ENCODE data around the gene UBR3.
"Not testable (repeated sequence)": the region's sequence is repeated elsewhere in the genome, so short reads cannot be mapped to it uniquely, and the experiment has no call there.

UBR3 gene

GRCh38 chr2:169824373-169825333 is 2.6 kb upstream of the UBR3 start, which contains the start of gene METTL5:
METTL5 (minus strand) TSS chr2:169824905; CDS start chr2:169824597, 308 bp downstream.
- peaks cover 4% of the 10 kb centered on the region for H3K27me3 ChIP-seq (ENCODE audit: control insufficient read depth, insufficient read depth, low read length)
- peak within 1 kb of the TSS; percentile 91 for H3K9ac ChIP-seq (ENCODE audit: low read depth, low read length)
- H3K9me3 ChIP-seq (ENCODE audit: control insufficient read depth, insufficient read depth, low read length), result no peaks in the 10 kb centered on the region
- peak within 1 kb of the TSS; percentile 87 for H3K4me3 ChIP-seq (ENCODE audit: low read depth, low read length)
- peaks cover 9% of the 10 kb centered on the region for H3K4me1 ChIP-seq (ENCODE audit: control insufficient read depth, insufficient read depth, low read length)
- H3K36me3 ChIP-seq (ENCODE audit: control insufficient read depth, insufficient read depth, low read length), result peaks cover 2% of the 10 kb centered on the region

DNA sequence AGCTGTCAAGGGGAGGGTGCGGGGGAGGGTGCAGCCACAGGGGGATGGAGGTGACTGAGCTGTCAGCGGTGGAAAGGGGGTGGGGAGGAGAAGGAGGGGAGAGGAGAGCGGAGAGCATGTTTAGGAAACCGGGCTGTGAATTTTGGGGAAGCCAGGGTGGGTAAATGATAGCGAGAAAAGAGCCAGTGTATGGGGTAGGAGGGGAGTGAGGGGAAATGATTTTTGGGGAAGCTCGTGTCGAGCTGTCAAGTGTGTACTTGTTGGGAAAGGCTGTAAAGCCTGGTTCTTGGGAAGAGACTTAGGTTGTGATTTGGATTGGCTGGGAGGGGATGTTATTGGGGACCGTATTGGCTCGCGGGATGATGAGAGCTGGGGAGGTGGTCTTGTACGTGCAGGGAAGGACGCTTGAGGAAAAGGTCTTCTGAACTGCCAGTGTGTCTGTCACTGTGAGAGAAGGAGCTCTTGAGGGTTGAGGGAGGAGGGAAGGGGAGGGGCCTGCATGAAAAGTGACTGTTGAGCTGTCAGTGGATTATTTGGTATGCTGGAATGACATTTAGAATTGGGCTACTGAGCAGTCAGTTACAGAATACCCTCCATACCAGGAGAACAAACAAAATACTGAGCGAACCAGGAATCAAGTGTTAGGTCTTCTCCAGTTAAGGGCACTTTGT is 1.0 kb downstream of the UBR3 start:
- H3K27me3 ChIP-seq (ENCODE audit: control insufficient read depth, insufficient read depth, low read length), result peaks cover 4% of the 10 kb centered on the region
- H3K9me3 ChIP-seq (ENCODE audit: control insufficient read depth, insufficient read depth, low read length), result no peaks in the 10 kb centered on the region
- peaks cover 2% of the 10 kb centered on the region for H3K36me3 ChIP-seq (ENCODE audit: control insufficient read depth, insufficient read depth, low read length)
- H3K4me3 ChIP-seq (ENCODE audit: low read depth, low read length), result peak overlapping the region; percentile 82
- peaks cover 9% of the 10 kb centered on the region for H3K4me1 ChIP-seq (ENCODE audit: control insufficient read depth, insufficient read depth, low read length)
- no peak overlapping the region for H3K9ac ChIP-seq (ENCODE audit: low read depth, low read length)

DNA sequence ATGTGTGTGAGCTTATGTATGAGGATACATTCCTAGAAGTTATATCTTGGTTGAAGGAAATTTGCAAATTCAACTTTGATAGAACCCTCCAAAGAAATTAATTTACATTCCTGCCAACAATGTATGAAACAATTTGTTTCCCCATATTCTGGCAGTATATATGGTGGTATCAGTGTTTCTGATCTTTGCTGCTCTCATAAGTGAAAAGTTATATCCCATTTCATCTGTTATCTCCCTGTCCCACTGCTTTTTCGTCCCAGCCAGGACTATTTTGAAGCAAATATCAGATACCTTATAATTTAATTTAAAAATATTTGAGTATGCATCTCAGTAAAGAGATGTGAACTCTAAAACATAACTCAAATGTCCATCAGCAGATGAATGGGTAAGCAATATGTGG is 7.1 kb downstream of the UBR3 start:
- H3K27me3 ChIP-seq (ENCODE audit: control insufficient read depth, insufficient read depth, low read length), result no peaks in the 10 kb centered on the region
- H3K36me3 ChIP-seq (ENCODE audit: control insufficient read depth, insufficient read depth, low read length), result no peaks in the 10 kb centered on the region
- no peak overlapping the region for H3K9ac ChIP-seq (ENCODE audit: low read depth, low read length)
- H3K4me1 ChIP-seq (ENCODE audit: control insufficient read depth, insufficient read depth, low read length), result no peaks in the 10 kb centered on the region
- no peak overlapping the region for H3K4me3 ChIP-seq (ENCODE audit: low read depth, low read length)
- H3K9me3 ChIP-seq (ENCODE audit: control insufficient read depth, insufficient read depth, low read length), result no peaks in the 10 kb centered on the region

GRCh38 chr2:169838743-169839489 is 11.7 kb downstream of the UBR3 start:
- Histone ChIP-seq H3K9me3 (ENCODE audit: control insufficient read depth, insufficient read depth, low read length) (no peaks in the 10 kb centered on the region), H3K27me3 (ENCODE audit: control insufficient read depth, insufficient read depth, low read length) (no peaks in the 10 kb centered on the region), H3K9ac (ENCODE audit: low read depth, low read length) (no peak overlapping the region), H3K4me3 (ENCODE audit: low read depth, low read length) (no peak overlapping the region), H3K36me3 (ENCODE audit: control insufficient read depth, insufficient read depth, low read length) (peaks cover 4% of the 10 kb centered on the region), H3K4me1 (ENCODE audit: control insufficient read depth, insufficient read depth, low read length) (no peaks in the 10 kb centered on the region)

- H3K27me3 ChIP-seq (ENCODE audit: control insufficient read depth, insufficient read depth, low read length), result no peaks in the 10 kb centered on the region
- H3K4me3 ChIP-seq (ENCODE audit: low read depth, low read length), result no peak overlapping the region
- no peaks in the 10 kb centered on the region for H3K4me1 ChIP-seq (ENCODE audit: control insufficient read depth, insufficient read depth, low read length)
- no peaks in the 10 kb centered on the region for H3K9me3 ChIP-seq (ENCODE audit: control insufficient read depth, insufficient read depth, low read length)
- H3K36me3 ChIP-seq (ENCODE audit: control insufficient read depth, insufficient read depth, low read length), result peaks cover 4% of the 10 kb centered on the region
- no peak overlapping the region for H3K9ac ChIP-seq (ENCODE audit: low read depth, low read length)
These were observed 12.9 kb downstream of the UBR3 start for GRCh38 chr2:169839954-169840746.

GRCh38 chr2:169840747-169841142 is 13.5 kb downstream of the UBR3 start:
- no peak overlapping the region for H3K9ac ChIP-seq (ENCODE audit: low read depth, low read length)
- H3K9me3 ChIP-seq (ENCODE audit: control insufficient read depth, insufficient read depth, low read length), result no peaks in the 10 kb centered on the region
- no peaks in the 10 kb centered on the region for H3K27me3 ChIP-seq (ENCODE audit: control insufficient read depth, insufficient read depth, low read length)
- no peaks in the 10 kb centered on the region for H3K4me1 ChIP-seq (ENCODE audit: control insufficient read depth, insufficient read depth, low read length)
- no peak overlapping the region for H3K4me3 ChIP-seq (ENCODE audit: low read depth, low read length)
- H3K36me3 ChIP-seq (ENCODE audit: control insufficient read depth, insufficient read depth, low read length), result peaks cover 4% of the 10 kb centered on the region

DNA sequence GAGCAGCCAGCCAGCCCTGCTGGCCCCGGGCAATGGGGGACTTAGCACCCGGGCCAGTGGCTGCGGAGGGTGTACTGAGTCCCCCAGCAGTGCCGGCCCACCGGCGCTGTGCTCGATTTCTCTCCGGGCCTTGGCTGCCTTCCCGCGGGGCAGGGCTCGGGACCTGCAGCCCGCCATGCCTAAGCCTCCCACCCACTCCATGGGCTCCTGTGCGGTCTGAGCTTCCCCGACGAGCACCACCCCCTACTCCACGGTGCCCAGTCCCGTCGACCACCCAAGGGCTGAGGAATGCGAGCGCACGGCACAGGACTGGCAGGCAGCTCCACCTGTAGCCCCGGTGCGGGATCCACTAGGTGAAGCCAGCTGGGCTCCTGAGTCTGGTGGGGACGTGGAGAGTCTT is 14.4 kb downstream of the UBR3 start:
- H3K9ac ChIP-seq (ENCODE audit: low read depth, low read length); H3K4me3 ChIP-seq (ENCODE audit: low read depth, low read length); H3K9me3 ChIP-seq (ENCODE audit: control insufficient read depth, insufficient read depth, low read length); H3K27me3 ChIP-seq (ENCODE audit: control insufficient read depth, insufficient read depth, low read length); H3K36me3 ChIP-seq (ENCODE audit: control insufficient read depth, insufficient read depth, low read length); H3K4me1 ChIP-seq (ENCODE audit: control insufficient read depth, insufficient read depth, low read length): not testable (repeated sequence)

DNA sequence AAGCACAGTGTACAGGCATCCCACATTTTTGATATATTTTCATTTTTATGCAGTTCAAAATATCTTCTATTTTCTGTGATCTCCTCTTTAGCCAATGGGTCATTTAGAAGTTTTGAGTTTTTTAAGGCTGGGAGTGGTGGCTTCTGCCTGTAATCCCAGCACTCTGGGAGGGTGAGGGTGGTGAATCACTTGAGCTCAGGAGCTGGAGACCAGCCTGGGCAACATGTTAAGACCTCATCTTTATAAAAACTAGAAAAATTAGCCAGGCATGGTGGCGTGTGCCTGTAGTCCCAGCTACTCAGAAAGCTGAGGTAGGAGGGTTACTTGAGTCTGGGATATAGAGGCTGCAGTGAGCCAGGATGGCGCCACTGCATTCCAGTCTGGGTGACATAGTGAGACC is 17.8 kb downstream of the UBR3 start:
- no peaks in the 10 kb centered on the region for H3K27me3 ChIP-seq (ENCODE audit: control insufficient read depth, insufficient read depth, low read length)
- no peak overlapping the region for H3K9ac ChIP-seq (ENCODE audit: low read depth, low read length)
- H3K36me3 ChIP-seq (ENCODE audit: control insufficient read depth, insufficient read depth, low read length), result peaks cover 4% of the 10 kb centered on the region
- H3K9me3 ChIP-seq (ENCODE audit: control insufficient read depth, insufficient read depth, low read length), result no peaks in the 10 kb centered on the region
- no peaks in the 10 kb centered on the region for H3K4me1 ChIP-seq (ENCODE audit: control insufficient read depth, insufficient read depth, low read length)
- no peak overlapping the region for H3K4me3 ChIP-seq (ENCODE audit: low read depth, low read length)

DNA sequence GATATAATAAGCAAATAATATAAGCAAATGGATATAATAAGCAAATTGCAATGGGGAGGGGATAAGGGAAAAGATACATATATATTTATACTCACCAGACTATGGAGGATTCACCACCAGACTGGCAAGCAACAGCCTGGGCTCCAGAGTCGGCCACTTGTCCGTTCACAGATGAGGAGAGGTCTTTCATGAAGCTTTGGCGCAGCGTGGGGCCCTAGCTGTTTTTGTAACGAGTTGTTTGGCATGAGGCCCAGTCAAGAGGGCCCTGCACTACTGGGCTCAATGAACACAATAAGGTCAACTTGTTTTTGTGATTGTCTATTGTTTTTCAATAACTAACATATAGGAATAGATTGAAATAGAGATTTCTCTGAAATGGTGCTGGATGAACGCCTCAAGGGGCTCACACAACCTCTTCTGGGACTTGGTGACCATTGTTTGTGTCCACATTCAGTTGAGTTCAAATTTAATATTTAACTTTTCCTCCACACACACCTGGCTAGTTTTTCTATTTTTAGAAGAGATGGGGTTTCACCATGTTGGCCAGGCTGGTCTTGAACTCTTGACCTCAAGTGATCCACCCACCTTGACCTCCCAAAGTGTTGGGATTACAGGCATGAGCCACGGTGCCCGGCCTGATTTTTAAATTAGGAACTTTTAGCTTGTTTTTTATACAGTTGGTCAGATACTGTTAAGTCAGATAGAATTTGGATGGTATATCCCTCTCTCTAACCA is 21.9 kb downstream of the UBR3 start:
- H3K9me3 ChIP-seq (ENCODE audit: control insufficient read depth, insufficient read depth, low read length); H3K4me3 ChIP-seq (ENCODE audit: low read depth, low read length); H3K36me3 ChIP-seq (ENCODE audit: control insufficient read depth, insufficient read depth, low read length); H3K4me1 ChIP-seq (ENCODE audit: control insufficient read depth, insufficient read depth, low read length); H3K9ac ChIP-seq (ENCODE audit: low read depth, low read length); H3K27me3 ChIP-seq (ENCODE audit: control insufficient read depth, insufficient read depth, low read length): not testable (repeated sequence)

DNA sequence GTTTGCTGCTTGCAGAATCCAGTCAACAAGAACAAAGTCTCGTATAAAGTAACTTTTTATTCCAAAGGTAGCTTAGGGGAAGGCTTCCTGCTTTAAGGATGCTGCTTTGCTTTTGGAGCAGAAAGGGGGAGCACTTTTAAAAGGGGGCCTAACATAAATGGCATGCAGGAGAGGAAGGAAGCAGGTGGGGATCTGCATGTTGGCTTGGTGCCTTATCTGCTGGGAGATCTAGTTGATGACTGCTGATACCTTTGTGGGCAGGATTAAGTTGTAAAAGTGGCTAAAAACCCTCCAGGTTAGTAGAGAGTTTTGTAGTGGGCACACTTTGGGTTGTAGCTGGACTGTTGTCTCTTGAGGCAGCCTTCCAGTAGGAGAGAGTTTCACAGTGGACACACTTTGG is 22.5 kb downstream of the UBR3 start:
- H3K9ac ChIP-seq (ENCODE audit: low read depth, low read length), result no peak overlapping the region
- no peaks in the 10 kb centered on the region for H3K9me3 ChIP-seq (ENCODE audit: control insufficient read depth, insufficient read depth, low read length)
- H3K27me3 ChIP-seq (ENCODE audit: control insufficient read depth, insufficient read depth, low read length), result no peaks in the 10 kb centered on the region
- H3K4me1 ChIP-seq (ENCODE audit: control insufficient read depth, insufficient read depth, low read length), result no peaks in the 10 kb centered on the region
- no peaks in the 10 kb centered on the region for H3K36me3 ChIP-seq (ENCODE audit: control insufficient read depth, insufficient read depth, low read length)
- no peak overlapping the region for H3K4me3 ChIP-seq (ENCODE audit: low read depth, low read length)
